ENCODE measurements around the gene OR6S1. TPM values are rescaled to one million over a fixed set of nuclear protein-coding genes. Genes with fewer than 3 reads are reported as not detected.
"Not testable (repeated sequence)": the region's sequence is repeated elsewhere in the genome, so short reads cannot be mapped to it uniquely, and the experiment has no call there.

The OR6S1 gene
- total RNA-seq, 1 experiment from 2014 or later: not detected

- no peaks in the 10 kb centered on the region for H3K27me3 Mint-ChIP-seq (ENCODE audit: insufficient read depth, unreplicated experiment)
- no peaks in the 10 kb centered on the region for H3K9me3 Mint-ChIP-seq (ENCODE audit: unreplicated experiment)
- Histone ChIP-seq H3K27me3 (replicated peaks; ENCODE audit: control insufficient read depth, insufficient read depth, low read length) (no peaks in the 10 kb centered on the region), H3K4me1 (no peaks in the 10 kb centered on the region), H3K9me3 (no peaks in the 10 kb centered on the region), H3K36me3 (ENCODE audit: control insufficient read depth, insufficient read depth, low read length) (no peaks in the 10 kb centered on the region), H3K4me3 (ENCODE audit: low read depth, low read length) (no peak overlapping the region)
- no peak overlapping the region for H3K27ac Mint-ChIP-seq (ENCODE audit: unreplicated experiment)
- ChIA-PET POLR2A (no interaction called here), CTCF (no interaction called here)
- no peak overlapping the region for H3K4me3 Mint-ChIP-seq (ENCODE audit: unreplicated experiment)
- no TSS peak for BruUV-seq (replicated peaks)
- H3K4me1 Mint-ChIP-seq (ENCODE audit: low read depth, unreplicated experiment): no peaks in the 10 kb centered on the region
- no peak for TF ChIP-seq CTCF (IDR thresholded peaks at IDR 0.05; ENCODE audit: insufficient read depth in 1 of 2, low read depth in 1 of 2, low read length in 1 of 2, severe bottlenecking in 1 of 2, unreplicated experiment in 1 of 2)
- DNase-seq: no peak
- H3K36me3 Mint-ChIP-seq (ENCODE audit: insufficient read depth, unreplicated experiment): no peaks in the 10 kb centered on the region
- intact Hi-C loops (cut with micrococcal nuclease; ENCODE audit: unreplicated experiment): no loop called here
Measured at GRCh38 chr14:20671597-20672283, 30.2 kb upstream of the OR6S1 start.

GRCh38 chr14:20668969-20669368, 27.5 kb upstream of the OR6S1 start:
- POLR2A ChIA-PET: no interaction called here
- no peaks in the 10 kb centered on the region for H3K27me3 ChIP-seq (replicated peaks; ENCODE audit: control insufficient read depth, insufficient read depth, low read length)
- no TSS peak for BruUV-seq (replicated peaks)

GRCh38 chr14:20667957-20668356, 26.5 kb upstream of the OR6S1 start:
- Mint-ChIP-seq H3K4me3 (ENCODE audit: unreplicated experiment) (no peak overlapping the region), H3K36me3 (ENCODE audit: insufficient read depth, unreplicated experiment) (no peaks in the 10 kb centered on the region), H3K4me1 (ENCODE audit: low read depth, unreplicated experiment) (no peaks in the 10 kb centered on the region), H3K27me3 (ENCODE audit: insufficient read depth, unreplicated experiment) (no peaks in the 10 kb centered on the region), H3K9me3 (ENCODE audit: unreplicated experiment) (no peaks in the 10 kb centered on the region), H3K27ac (ENCODE audit: unreplicated experiment) (no peak overlapping the region)
- no peaks in the 10 kb centered on the region for H3K36me3 ChIP-seq (ENCODE audit: control insufficient read depth, insufficient read depth, low read length)
- no peak overlapping the region for H3K4me3 ChIP-seq (ENCODE audit: low read depth, low read length)
- no peak for DNase-seq
- ChIA-PET POLR2A (no interaction called here), CTCF (no interaction called here)
- H3K9me3 ChIP-seq: no peaks in the 10 kb centered on the region
- no peaks in the 10 kb centered on the region for H3K27me3 ChIP-seq (replicated peaks; ENCODE audit: control insufficient read depth, insufficient read depth, low read length)
- peaks cover 6% of the 10 kb centered on the region; the same call in 1 of the 2 replicates for H3K4me1 ChIP-seq
- intact Hi-C loops (cut with micrococcal nuclease; ENCODE audit: unreplicated experiment): no loop called here
- BruUV-seq (replicated peaks): no TSS peak
- no peak for TF ChIP-seq CTCF (IDR thresholded peaks at IDR 0.05; ENCODE audit: insufficient read depth in 1 of 2, low read depth in 1 of 2, low read length in 1 of 2, severe bottlenecking in 1 of 2, unreplicated experiment in 1 of 2)

More at GRCh38 chr14:20668969-20669368, 27.5 kb upstream of the OR6S1 start:
- no peak overlapping the region for H3K27ac Mint-ChIP-seq (ENCODE audit: unreplicated experiment)
- no peaks in the 10 kb centered on the region for H3K4me1 Mint-ChIP-seq (ENCODE audit: low read depth, unreplicated experiment)
- DNase-seq: no peak
- no peak overlapping the region for H3K4me3 Mint-ChIP-seq (ENCODE audit: unreplicated experiment)
- H3K9me3 Mint-ChIP-seq (ENCODE audit: unreplicated experiment): no peaks in the 10 kb centered on the region
- no peak overlapping the region for H3K4me3 ChIP-seq (ENCODE audit: low read depth, low read length)
- no peaks in the 10 kb centered on the region for H3K27me3 Mint-ChIP-seq (ENCODE audit: insufficient read depth, unreplicated experiment)
- H3K36me3 ChIP-seq (ENCODE audit: control insufficient read depth, insufficient read depth, low read length): no peaks in the 10 kb centered on the region
- intact Hi-C loops (cut with micrococcal nuclease; ENCODE audit: unreplicated experiment): no loop called here
- CTCF ChIA-PET: no interaction called here
- no peak for TF ChIP-seq CTCF (IDR thresholded peaks at IDR 0.05; ENCODE audit: insufficient read depth in 1 of 2, low read depth in 1 of 2, low read length in 1 of 2, severe bottlenecking in 1 of 2, unreplicated experiment in 1 of 2)
- no peaks in the 10 kb centered on the region for H3K9me3 ChIP-seq
- no peaks in the 10 kb centered on the region for H3K36me3 Mint-ChIP-seq (ENCODE audit: insufficient read depth, unreplicated experiment)
- peaks cover 6% of the 10 kb centered on the region; the same call in 1 of the 2 replicates for H3K4me1 ChIP-seq

- POLR2A ChIA-PET: not testable (repeated sequence)
Measured at GRCh38 chr14:20666400-20666961, 25.0 kb upstream of the OR6S1 start.

More at GRCh38 chr14:20666400-20666961, 25.0 kb upstream of the OR6S1 start:
- H3K4me1 Mint-ChIP-seq (ENCODE audit: low read depth, unreplicated experiment); DNase-seq; H3K9me3 ChIP-seq; H3K4me1 ChIP-seq; H3K27me3 ChIP-seq (replicated peaks; ENCODE audit: control insufficient read depth, insufficient read depth, low read length); H3K36me3 ChIP-seq (ENCODE audit: control insufficient read depth, insufficient read depth, low read length); H3K36me3 Mint-ChIP-seq (ENCODE audit: insufficient read depth, unreplicated experiment); H3K4me3 ChIP-seq (ENCODE audit: low read depth, low read length); intact Hi-C loops (cut with micrococcal nuclease; ENCODE audit: unreplicated experiment); H3K27me3 Mint-ChIP-seq (ENCODE audit: insufficient read depth, unreplicated experiment); CTCF ChIA-PET; H3K4me3 Mint-ChIP-seq (ENCODE audit: unreplicated experiment); BruUV-seq (replicated peaks); H3K27ac Mint-ChIP-seq (ENCODE audit: unreplicated experiment); H3K9me3 Mint-ChIP-seq (ENCODE audit: unreplicated experiment): not testable (repeated sequence)
